Activated CD8-positive, alpha-beta memory T cell treated with anti-CD3 and anti-CD28 coated beads for 24 hours (primary cell): Measurements from ENCODE around the gene HSPG2.

Source experiments
- DNase-seq: peaks from one replicate; pipeline ENCODE4 v3.0.0-alpha.2; 2020

Gene HSPG2

DNA sequence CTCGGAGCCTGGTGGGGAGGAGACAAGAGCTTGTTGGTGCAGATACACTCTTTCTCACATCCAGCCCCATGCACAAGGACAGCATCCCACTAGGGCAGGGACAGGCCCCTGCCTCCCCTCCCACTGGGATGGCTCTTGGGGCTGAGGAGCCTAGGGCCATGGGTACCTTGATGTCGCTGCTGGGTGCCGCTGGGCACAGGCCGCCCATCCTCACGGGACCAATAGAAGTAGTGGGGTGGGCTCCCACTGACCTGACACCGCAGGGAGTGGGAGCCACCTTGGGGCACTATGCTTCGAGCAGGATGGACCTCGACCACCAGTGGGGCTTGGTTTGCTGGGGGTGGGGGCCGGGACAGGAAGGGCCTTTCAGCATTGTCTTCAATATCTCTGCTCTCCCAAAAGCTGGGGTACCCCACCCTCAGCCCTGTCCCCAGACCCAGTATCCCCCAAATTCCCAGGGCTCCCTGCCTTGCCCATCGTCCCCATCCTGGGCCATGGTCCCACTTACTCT, 77.4 kb downstream of the HSPG2 start:
- DNase-seq = no peak

DNA sequence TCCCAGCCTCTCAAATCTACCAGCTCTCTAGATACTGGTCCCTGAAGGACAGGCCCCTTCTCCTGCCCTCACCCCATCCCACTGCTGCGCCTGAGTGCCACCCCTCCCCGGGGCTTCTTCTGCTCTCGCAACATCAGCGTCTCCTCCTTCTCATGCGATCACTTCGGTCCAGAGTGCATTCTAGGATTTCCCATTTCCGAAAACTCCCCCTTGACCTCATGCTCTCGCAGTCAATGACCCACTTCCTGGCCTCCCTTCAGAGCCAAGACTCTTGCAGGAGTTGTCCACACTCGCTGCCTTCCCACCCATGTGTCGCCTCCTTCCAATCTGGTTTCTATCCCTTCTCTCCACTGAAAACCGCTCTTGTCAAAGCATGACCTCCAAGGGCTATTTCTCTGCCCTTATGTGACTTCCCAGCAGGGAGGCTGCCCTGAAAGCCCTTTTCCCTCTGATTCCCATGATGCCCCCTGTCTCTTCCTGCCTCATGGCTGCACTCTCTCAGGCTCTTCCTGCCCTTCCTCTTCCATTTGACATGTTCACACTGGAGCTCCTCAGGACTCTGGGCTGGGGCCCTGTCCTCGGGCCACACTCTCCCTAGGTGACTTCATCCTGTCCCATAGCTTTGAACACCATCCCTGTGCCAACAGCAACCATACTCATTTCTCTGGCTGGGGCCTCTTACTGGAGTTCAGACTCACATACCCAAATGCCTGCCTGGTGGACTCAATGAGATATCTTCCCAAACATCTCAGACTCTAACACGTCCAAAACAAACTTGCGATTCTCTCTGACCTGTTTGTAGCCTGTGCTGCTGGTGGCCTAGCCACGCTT, 79.1 kb downstream of the HSPG2 start:
- DNase-seq = no peak

- DNase-seq = no peak
These were observed 79.8 kb downstream of the HSPG2 start for GRCh38 chr1:21857142-21857839.

GRCh38 chr1:21855257-21856096, 81.6 kb downstream of the HSPG2 start:
- DNase-seq = no peak

GRCh38 chr1:21854751-21855131, 82.4 kb downstream of the HSPG2 start:
- DNase-seq = no peak

DNA sequence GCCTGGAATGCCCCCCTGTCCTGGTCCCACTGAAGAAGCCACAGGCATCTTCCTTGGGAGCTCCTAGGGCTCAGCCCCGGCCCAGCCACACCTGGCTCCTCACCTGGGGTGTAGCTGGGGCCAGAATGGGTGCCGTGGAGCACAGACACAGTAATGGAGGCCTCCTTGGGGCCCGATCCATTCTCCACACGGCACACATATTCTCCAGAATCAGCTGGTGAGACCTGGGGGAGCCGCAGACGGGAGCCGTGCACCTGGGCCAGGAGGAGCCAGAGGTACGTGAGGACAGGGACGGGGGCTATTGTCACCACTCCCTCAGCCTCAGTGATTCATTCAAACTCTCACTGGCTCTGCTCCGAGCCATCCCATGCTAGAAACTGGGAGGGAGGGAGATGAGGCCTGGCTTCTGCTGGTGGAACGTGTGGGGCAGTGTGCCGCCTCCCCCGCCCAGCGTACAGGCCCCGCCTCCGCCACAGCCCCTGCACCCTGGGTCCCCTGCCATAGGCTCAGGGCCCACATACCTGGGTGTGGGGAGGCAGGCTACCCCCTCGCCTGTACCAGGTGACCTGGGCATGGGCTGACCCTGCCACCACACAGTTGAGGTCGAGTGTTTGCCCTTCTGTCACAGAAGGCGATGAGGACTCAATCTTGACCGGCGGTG, 82.9 kb downstream of the HSPG2 start:
- DNase-seq = no peak

- DNase-seq = no peak
These were observed 84.0 kb downstream of the HSPG2 start for GRCh38 chr1:21853131-21853427.

GRCh38 chr1:21852282-21853130, 84.6 kb downstream of the HSPG2 start:
- no peak for DNase-seq

DNA sequence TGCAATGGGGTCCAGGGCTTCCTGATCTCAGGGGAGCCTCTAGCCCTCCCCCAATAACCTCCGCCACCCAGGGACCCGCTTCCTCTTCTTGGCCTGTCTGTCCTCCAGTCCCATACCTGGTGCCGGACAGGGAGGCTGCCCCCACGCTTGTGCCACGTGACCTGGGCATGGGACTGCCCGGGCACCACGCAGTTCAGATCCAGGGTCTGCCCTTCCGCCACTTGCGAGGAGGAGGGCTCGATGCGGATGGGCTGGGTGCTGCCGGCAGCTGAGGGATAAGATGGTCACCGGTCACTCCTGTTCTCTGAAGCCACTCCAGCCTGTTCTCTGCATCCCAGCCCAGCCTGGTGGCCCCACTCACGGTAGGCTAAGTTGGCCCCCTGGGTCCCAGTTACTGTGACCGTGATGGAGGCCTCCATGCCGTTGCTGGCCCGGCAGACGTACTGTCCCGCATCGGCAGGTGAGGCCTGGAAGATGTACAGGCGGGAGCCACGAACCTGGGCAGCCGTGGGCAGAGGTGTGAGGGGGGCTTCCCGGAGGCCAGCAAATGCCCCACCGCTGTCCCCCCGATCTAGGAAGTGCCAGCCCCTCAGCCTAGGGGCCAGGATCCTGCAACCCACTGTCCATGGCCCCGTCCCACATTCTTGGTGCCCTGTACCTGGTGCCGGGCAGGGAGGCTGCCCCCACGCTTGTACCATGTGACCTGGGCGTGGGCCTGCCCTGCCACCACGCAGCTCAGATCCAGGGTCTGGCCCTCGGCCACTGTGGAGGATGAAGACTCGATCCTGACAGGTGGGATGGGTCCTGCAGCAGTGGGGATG, 85.5 kb downstream of the HSPG2 start:
- no peak for DNase-seq

DNA sequence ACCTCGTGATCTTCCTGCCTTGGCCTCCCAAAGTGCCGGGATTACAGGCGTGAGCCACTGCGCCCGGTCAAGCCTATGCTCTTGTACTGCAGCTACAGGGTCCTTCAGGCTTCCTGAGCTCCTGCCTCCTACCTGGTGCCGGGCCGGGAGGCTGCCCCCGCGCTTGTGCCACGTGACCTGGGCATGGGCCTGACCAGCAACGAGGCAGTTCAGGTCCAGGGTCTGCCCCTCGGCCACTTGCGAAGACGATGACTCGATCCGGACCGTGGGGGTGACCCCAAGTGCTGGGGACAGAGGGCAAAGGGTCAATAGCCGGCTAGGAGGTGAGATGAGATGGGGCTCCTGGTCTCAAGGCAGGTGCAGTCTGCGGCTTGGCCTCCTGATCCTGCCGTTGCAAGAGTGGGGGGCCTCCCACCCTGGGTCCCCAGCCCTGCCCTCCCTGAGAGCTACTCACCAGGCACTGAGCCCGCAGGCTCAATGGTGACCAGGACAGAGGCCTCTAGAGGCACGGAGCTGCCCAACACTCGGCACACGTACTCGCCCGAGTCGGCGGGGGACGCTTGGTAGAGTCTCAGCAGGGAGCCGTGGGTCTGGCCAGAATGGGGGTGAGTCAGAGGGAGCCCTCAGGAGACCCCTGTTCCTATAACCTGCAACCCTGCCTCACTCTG, 87.1 kb downstream of the HSPG2 start:
- no peak for DNase-seq

DNA sequence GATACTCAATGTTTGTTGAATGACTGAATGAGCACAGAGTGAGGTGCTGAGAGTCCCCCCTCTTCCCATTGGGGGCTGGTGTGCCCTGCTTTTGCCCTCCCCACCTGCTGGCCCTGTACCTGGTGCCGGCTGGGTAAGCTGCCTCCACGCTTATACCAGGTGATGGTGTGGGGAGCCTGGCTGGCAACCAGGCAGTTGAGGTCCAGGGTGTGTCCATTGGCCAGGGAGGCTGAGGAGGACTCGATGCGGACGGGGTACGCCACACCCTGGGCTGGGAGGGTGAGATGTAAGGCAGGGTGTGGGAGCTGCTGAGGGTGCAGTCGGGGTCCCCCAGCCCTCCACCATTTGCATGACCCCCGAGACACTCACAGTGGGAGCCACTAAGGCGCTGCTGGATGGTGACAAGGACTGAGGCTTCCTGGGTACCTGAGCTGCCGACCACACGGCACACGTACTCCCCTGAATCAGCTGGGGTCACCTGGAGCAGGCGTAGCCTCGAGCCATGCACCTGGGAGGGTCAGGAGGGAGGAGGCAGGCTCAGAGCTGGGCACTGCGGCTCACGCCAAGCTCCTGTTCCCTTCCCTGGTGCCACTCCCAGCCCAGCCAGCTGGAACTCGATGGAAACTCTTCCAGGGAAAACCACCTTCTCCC, 88.5 kb downstream of the HSPG2 start:
- DNase-seq = no peak

- no peak for DNase-seq
These were observed 89.6 kb downstream of the HSPG2 start for GRCh38 chr1:21847223-21848205.

DNA sequence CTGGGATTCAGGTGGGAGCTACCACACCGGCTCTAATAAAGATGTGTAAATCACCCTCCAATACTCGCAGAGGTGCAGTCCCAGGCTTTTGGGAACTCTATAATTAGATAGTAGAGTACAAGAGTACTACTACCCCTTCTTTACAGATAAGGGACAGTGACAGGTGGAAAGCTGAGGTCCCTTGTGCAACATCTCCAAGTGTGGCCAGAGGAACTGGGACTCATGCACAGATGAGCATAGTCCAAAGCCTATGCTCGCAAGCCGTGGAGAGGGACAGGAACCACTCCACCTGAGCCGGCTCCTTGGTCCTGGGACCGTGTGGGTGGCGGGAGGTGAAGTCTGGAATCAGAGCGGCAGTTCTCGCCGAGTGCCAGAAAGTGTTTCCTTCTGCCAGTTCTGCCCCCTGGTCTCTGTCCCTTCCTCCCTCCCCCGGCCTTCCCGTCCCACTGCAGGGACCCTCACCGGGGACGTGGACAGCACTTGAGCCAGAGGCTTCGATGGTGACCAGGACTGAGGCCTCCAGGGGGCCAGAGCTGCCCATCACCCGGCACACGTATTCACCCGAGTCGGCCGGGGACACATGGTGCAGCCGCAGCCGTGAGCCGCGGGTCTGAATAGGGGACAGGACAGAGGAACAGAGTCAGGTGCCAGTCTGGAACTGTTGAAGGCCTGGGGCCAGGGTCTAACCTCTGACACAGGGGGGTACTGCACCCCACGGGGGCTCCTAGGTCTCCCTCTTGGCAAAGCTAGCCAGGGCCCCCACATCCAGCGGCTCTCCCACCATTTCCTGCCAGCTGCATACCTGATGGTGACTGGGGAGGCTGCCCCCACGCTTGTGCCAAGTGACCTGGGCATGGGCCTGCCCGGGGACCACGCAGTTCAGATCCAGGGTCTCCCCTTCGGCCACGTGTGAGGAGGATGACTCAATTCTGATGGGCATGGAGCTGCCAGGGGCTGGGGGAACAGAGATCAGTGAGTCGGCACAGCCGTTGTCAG, 91.2 kb downstream of the HSPG2 start:
- no peak for DNase-seq

GRCh38 chr1:21843996-21844395, 93.1 kb downstream of the HSPG2 start:
- DNase-seq = no peak

GRCh38 chr1:21843208-21843607, 93.9 kb downstream of the HSPG2 start:
- DNase-seq = no peak

GRCh38 chr1:21842606-21843162, 94.4 kb downstream of the HSPG2 start:
- DNase-seq = no peak

DNA sequence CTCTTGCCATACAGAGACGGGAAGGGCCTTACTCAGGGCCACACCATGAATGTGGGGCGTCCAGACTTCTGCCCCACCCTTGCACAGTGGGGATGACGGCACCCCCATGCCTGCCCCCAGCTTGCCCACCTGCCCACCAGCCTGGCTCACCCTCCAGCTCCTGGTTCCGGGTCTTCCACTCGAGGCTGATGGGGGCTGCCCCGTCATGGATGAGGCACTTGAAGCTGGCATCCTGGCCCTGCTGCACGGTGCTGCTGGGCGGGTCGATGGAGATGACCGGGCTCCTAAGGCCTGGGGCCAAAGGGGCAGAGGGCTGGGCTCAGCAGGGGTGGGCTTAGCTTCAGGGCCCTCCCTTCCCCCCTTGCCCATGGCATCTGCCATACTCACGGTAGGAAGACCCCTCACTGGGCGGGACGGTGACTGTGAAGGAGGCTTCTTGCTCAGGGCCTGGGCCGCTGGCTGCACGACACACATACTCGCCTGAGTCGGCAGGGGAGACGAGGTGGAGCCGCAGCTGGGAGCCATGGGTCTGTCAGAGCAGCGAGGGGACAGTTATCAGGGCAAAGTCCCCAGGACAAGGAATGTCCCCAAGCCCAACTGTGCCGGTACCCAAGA, 95.2 kb downstream of the HSPG2 start:
- DNase-seq = no peak
